Mesendoderm (in vitro differentiated cells): ENCODE measurements around the gene GOLGA1. TPM values are rescaled to one million over a fixed set of nuclear protein-coding genes. Genes with fewer than 3 reads are reported as not detected.

Experiments
- small RNA-seq: library from polyadenylated mRNA; stranded (forward); fragments of <200 nt; extraction: miRNeasy Mini kit (QIAGEN cat#:217004); gene quantifications from one replicate; pipeline ENCODE3, GENCODE V24; 2013; ENCODE audit not compliant: insufficient read depth

Gene GOLGA1

Small RNA genes lying within 50 kb of the gene (small RNA-seq; reads per million reads assigned to genes)
- not detected for gene RNU4-82P
